Bronchial epithelial cell (primary cell): ENCODE results near the gene TMEM170A. TPM values are rescaled to one million over a fixed set of nuclear protein-coding genes. Genes with fewer than 3 reads are reported as not detected.
"Not testable (repeated sequence)": the region's sequence is repeated elsewhere in the genome, so short reads cannot be mapped to it uniquely, and the experiment has no call there.

ENCODE experiments used
- DNase-seq: peaks from one replicate; pipeline ENCODE4 v3.0.0-alpha.2; 2010; ENCODE audit warnings: low read depth
- FAIRE-seq: peaks from 2 replicates; lab custom pipeline; 2011; peaks lifted over from hg19 to GRCh38; lab: Jason Lieb, UNC
- H3K27me3 ChIP-seq: 2 replicates; pipeline ENCODE4 v1.5.1; 2011; ENCODE audit warnings: low read length; ENCODE audit not compliant: control insufficient read depth, insufficient read depth
- H3K36me3 ChIP-seq: 2 replicates; pipeline ENCODE4 v1.5.1; 2011; ENCODE audit warnings: low read length; ENCODE audit not compliant: control insufficient read depth, insufficient read depth
- H3K4me3 ChIP-seq: 2 replicates; pipeline ENCODE4 v1.5.1; 2011; ENCODE audit warnings: mild to moderate bottlenecking, low read depth, low read length, control low read depth
- CTCF ChIP-seq: IDR thresholded peaks from 2 replicates; pipeline ENCODE4 v1.5.1; 2011; ENCODE audit warnings: mild to moderate bottlenecking, moderate library complexity, low read length, control low read depth, inconsistent platforms; ENCODE audit not compliant: insufficient read depth, severe bottlenecking
- total RNA-seq: library from RNA; depleted of rRNA; stranded (reverse); fragments of >200 nt; gene quantifications from 2 replicates; pipeline ENCODE4 v1.2.1, GENCODE V29; 2014

Gene TMEM170A
- total RNA-seq, 1 donor from 2014 or later: 33.2 TPM

GRCh38 chr16:75432828-75433731, 31.4 kb downstream of the TMEM170A start, which contains the start of gene CFDP1:
TSS of gene CFDP1 (minus strand) at chr16:75433503. CDS start at chr16:75433352, 151 bp downstream.
- FAIRE-seq: no peak
- H3K4me3 ChIP-seq: peak within 1 kb of the TSS; percentile 81
- peak; percentile 83 for DNase-seq
- no peaks in the 10 kb centered on the region for H3K27me3 ChIP-seq
- H3K36me3 ChIP-seq: no peaks in the 10 kb centered on the region
- TF ChIP-seq CTCF: no peak

GRCh38 chr16:75429621-75430403, 34.7 kb downstream of the TMEM170A start:
- H3K4me3 ChIP-seq: no peak overlapping the region
- H3K27me3 ChIP-seq: no peaks in the 10 kb centered on the region
- FAIRE-seq (no peak), DNase-seq (no peak)
- no peaks in the 10 kb centered on the region for H3K36me3 ChIP-seq
- no peak for TF ChIP-seq CTCF

GRCh38 chr16:75426524-75426923, 38.0 kb downstream of the TMEM170A start:
- not testable (repeated sequence) for H3K27me3 ChIP-seq, FAIRE-seq, H3K36me3 ChIP-seq, H3K4me3 ChIP-seq
- peak; percentile 17 for DNase-seq

- FAIRE-seq, H3K27me3 ChIP-seq, H3K36me3 ChIP-seq, H3K4me3 ChIP-seq, DNase-seq: not testable (repeated sequence)
Measured at GRCh38 chr16:75424105-75424762, 40.3 kb downstream of the TMEM170A start.

- FAIRE-seq (no peak), DNase-seq (no peak)
- Histone ChIP-seq H3K36me3 (no peaks in the 10 kb centered on the region), H3K27me3 (no peaks in the 10 kb centered on the region), H3K4me3 (no peak overlapping the region)
- TF ChIP-seq CTCF: no peak
Measured at GRCh38 chr16:75423723-75424104, 40.8 kb downstream of the TMEM170A start.

- FAIRE-seq (no peak), DNase-seq (no peak)
- H3K4me3 ChIP-seq: no peak overlapping the region
- no peak for TF ChIP-seq CTCF
- no peaks in the 10 kb centered on the region for H3K27me3 ChIP-seq
- H3K36me3 ChIP-seq: no peaks in the 10 kb centered on the region
Measured at GRCh38 chr16:75421820-75422126, 42.7 kb downstream of the TMEM170A start.
